HepG2 (cell line): ENCODE measurements around the gene THADA. TPM values are rescaled to one million over a fixed set of nuclear protein-coding genes. Genes with fewer than 3 reads are reported as not detected.

Experiments used
- ATAC-seq: fragments of 200-7000 bp; cut with Tn5 transposase; 3 replicates; pipeline ENCODE4 v1.9.1; 2020; ENCODE audit warnings: mild to moderate bottlenecking, moderate library complexity
- BruUV-seq: library from RNA; stranded (reverse); fragments of 400-500 nt; replicated peaks from 2 replicates; lab custom pipeline; 2021; lab: Mats Ljungman, UMichigan
- CTCF ChIA-PET: fragments of 300-600 bp; formaldehyde crosslinking; extraction: SDS; loops from one replicate; lab custom pipeline; 2021; ENCODE audit warnings: low total read pairs, inconsistent platforms, low intra/inter-chr PET ratio; lab: Yijun Ruan, JAX
- POLR2A ChIA-PET: fragments of 350-600 bp; sonication (Branson Sonifier 250); formaldehyde crosslinking; loops from one replicate; lab custom pipeline; 2020; ENCODE audit warnings: antibody characterized with exemption, inconsistent platforms; lab: Yijun Ruan, JAX
- DNase-seq: peaks from one replicate; pipeline ENCODE4 v3.0.0-alpha.2; 2015; ENCODE audit warnings: low spot score
- FAIRE-seq: peaks from 3 replicates; lab custom pipeline; 2011; peaks lifted over from hg19 to GRCh38; lab: Jason Lieb, UNC
- H2AFZ ChIP-seq: one replicate; pipeline ENCODE4 v1.6.1; 2011; ENCODE audit warnings: low read length, inconsistent platforms
- H3K27ac ChIP-seq: fragments of 300-600 bp; 3 replicates; pipeline ENCODE4 v1.8.0; 2011; ENCODE audit warnings: mixed run types, mild to moderate bottlenecking, mixed read lengths, low read length, inconsistent platforms; ENCODE audit not compliant: insufficient read depth; ENCODE audit errors: extremely low read length
- H3K27me3 ChIP-seq, 2 experiments: fragments of 200-600 bp in 1 of 2; 2 replicates in 1 of 2; 3 replicates in 1 of 2; pipeline versions ENCODE4 v1.6.0 to v1.8.0; 2011; ENCODE audit warnings: low read length in 2 of 2, mild to moderate bottlenecking in 2 of 2, moderate library complexity in 2 of 2, inconsistent platforms in 1 of 2; ENCODE audit not compliant: insufficient read depth in 2 of 2, control insufficient read depth in 1 of 2
- H3K36me3 ChIP-seq, 2 experiments: fragments of 200-600 bp in 1 of 2; replicated peaks in 1 of 2; 2 replicates in 1 of 2; 3 replicates in 1 of 2; pipeline versions ENCODE4 v1.5.1 to v1.8.0; 2011; ENCODE audit warnings: low read length in 2 of 2, inconsistent platforms in 1 of 2; ENCODE audit not compliant: insufficient read depth in 2 of 2, control insufficient read depth in 1 of 2
- H3K4me1 ChIP-seq: 2 replicates; pipeline ENCODE4 v1.5.1; 2012; ENCODE audit warnings: low read length, inconsistent platforms; ENCODE audit not compliant: insufficient read depth
- H3K4me2 ChIP-seq: 2 replicates; pipeline ENCODE4 v1.6.0; 2011; ENCODE audit warnings: low read depth, low read length, inconsistent platforms
- H3K4me3 ChIP-seq, 3 experiments: fragments of 200-600 bp in 1 of 3; sonication (generic), shearing (Covaris generic) in 1 of 3; replicated peaks in 1 of 3; 2 replicates each; pipeline ENCODE4 v1.5.1; 2011 to 2016; ENCODE audit warnings: low read length in 3 of 3, inconsistent platforms in 2 of 3, low read depth in 2 of 3, mild to moderate bottlenecking in 2 of 3, control low read depth in 1 of 3, mixed read lengths in 1 of 3; ENCODE audit not compliant: insufficient read depth in 1 of 3
- H3K79me2 ChIP-seq: one replicate; pipeline ENCODE4 v1.6.1; 2011; ENCODE audit warnings: low read length, inconsistent platforms; ENCODE audit not compliant: insufficient read depth
- H3K9ac ChIP-seq: 2 replicates; pipeline ENCODE4 v1.6.0; 2011; ENCODE audit warnings: mild to moderate bottlenecking, low read depth, low read length, inconsistent platforms; ENCODE audit not compliant: insufficient read depth
- H3K9me3 ChIP-seq: 2 replicates; pipeline ENCODE4 v1.5.1; 2012; ENCODE audit warnings: mild to moderate bottlenecking, low read length
- H4K20me1 ChIP-seq: 2 replicates; pipeline ENCODE4 v1.6.0; 2011; ENCODE audit warnings: inconsistent platforms, mild to moderate bottlenecking, low read length, moderate library complexity; ENCODE audit not compliant: insufficient read depth
- ETV5 ChIP-seq: IDR thresholded peaks from 2 replicates; pipeline ENCODE4 v1.6.1; 2018; ENCODE audit warnings: missing biosample characterization, missing genetic modification reagents, inconsistent platforms, borderline replicate concordance
- ISX ChIP-seq: sonication (generic); formaldehyde crosslinking; conservative IDR thresholded peaks from 2 replicates; pipeline ENCODE4 v1.5.0; 2020; ENCODE audit warnings: missing genetic modification reagents
- TRIM22 ChIP-seq: fragments of 450-650 bp; IDR thresholded peaks from 2 replicates; pipeline ENCODE4 v1.6.1; 2017
- ZNF24 ChIP-seq: fragments of 450-650 bp; IDR thresholded peaks from 2 replicates; pipeline ENCODE4 v1.6.1; 2017; ENCODE audit warnings: antibody characterized with exemption, mild to moderate bottlenecking
- ZNF296 ChIP-seq: sonication (generic); formaldehyde crosslinking; conservative IDR thresholded peaks from 2 replicates; pipeline ENCODE4 v1.5.0; 2020; ENCODE audit warnings: mild to moderate bottlenecking, missing genetic modification reagents
- ZNF407 ChIP-seq: sonication (generic); formaldehyde crosslinking; IDR thresholded peaks from one replicate; pipeline ENCODE4 v1.5.1; 2020; ENCODE audit warnings: mild to moderate bottlenecking, missing genetic modification reagents; ENCODE audit errors: not compliant biosample characterization
- ZNF562 ChIP-seq: sonication (generic); formaldehyde crosslinking; IDR thresholded peaks from 2 replicates; pipeline ENCODE4 v1.8.0; 2022; ENCODE audit warnings: missing genetic modification reagents, borderline replicate concordance
- ZNF720 ChIP-seq: sonication (generic); formaldehyde crosslinking; IDR thresholded peaks from 2 replicates; pipeline ENCODE4 v1.4.0; 2020; ENCODE audit warnings: missing genetic modification reagents
- ZNF891 ChIP-seq: sonication (generic); formaldehyde crosslinking; IDR thresholded peaks from 2 replicates; pipeline ENCODE4 v1.5.0; 2020; ENCODE audit warnings: mild to moderate bottlenecking, missing genetic modification reagents
- WGBS: methylation state at CpG from one replicate; pipeline ENCODE4 v1.1.6; 2017; ENCODE audit warnings: low lambda C conversion rate; 5-methylcytosine and 5-hydroxymethylcytosine counted together
- in situ Hi-C: cut with HindIII; loops from 2 replicates; pipeline ENCODE4 v1.10.0; 2017; ENCODE audit warnings: low pct_unique_long_range_greater_than_20kb; ENCODE audit not compliant: extremely low pct_ligation_motif_present
- intact Hi-C: fragments of 100-400 bp; cut with micrococcal nuclease; formaldehyde crosslinking; loops from one replicate; pipeline ENCODE4 v1.10.0; 2022; ENCODE audit not compliant: unreplicated experiment
- polyA plus RNA-seq, 8 experiments: library from polyadenylated mRNA; depleted of rRNA in 3 of 8; stranded (reverse) in 7 of 8; unstranded in 1 of 8; fragments of >200 nt; fragmentation: Illumina TruSeq in 4 of 8; extraction: Trizol in 4 of 8; gene quantifications; 2 replicates each; pipeline versions ENCODE4 v1.2.1 to v1.2.3, GENCODE V29; 2011 to 2016; ENCODE audit warnings: low read depth in 4 of 8, missing spikeins in 1 of 8, mixed read lengths in 1 of 8; ENCODE audit not compliant: insufficient read depth in 1 of 8
- total RNA-seq, 5 experiments: library from RNA; depleted of rRNA; stranded (reverse); fragments of >200 nt; fragmentation: Illumina TruSeq; extraction: Trizol; gene quantifications; 2 replicates each; pipeline ENCODE4 v1.2.3, GENCODE V29; 2016; ENCODE audit warnings: low read depth in 1 of 5

THADA gene
- total and polyA plus RNA-seq, 2 of the 13 experiments (the other 11 are each of a cell fraction or from before 2014, with no cell fraction given), result 12.7 to 21.7 TPM

- H3K9ac ChIP-seq, result no peak overlapping the region
- no peak for FAIRE-seq
- CTCF ChIA-PET, result no interaction called here
These were observed 392.5 kb downstream of the THADA start for GRCh38 chr2:43203373-43203772.

GRCh38 chr2:43202289-43202688 lies 393.5 kb downstream of the THADA start:
- Histone ChIP-seq H3K27me3 (no peaks in the 10 kb centered on the region), H2AFZ (no peak overlapping the region), H3K9ac (no peak overlapping the region), H3K36me3 (no peaks in the 10 kb centered on the region), H3K4me1 (peaks cover 54% of the 10 kb centered on the region), H3K27ac (no peak overlapping the region), H3K79me2 (no peaks in the 10 kb centered on the region), H4K20me1 (no peaks in the 10 kb centered on the region), H3K4me3 (no peak overlapping the region), H3K9me3 (no peaks in the 10 kb centered on the region), H3K4me2 (no peak overlapping the region)
- DNase-seq (no peak), FAIRE-seq (no peak), ATAC-seq (peak; percentile 3; the same call in 1 of the 3 replicates)
- ChIA-PET CTCF (no interaction called here), POLR2A (interaction anchor here (1.2 to 9.9 kb wide), 4 partner anchors 8 to 24 kb away, joined by 3 to 83 read pairs (median 9); partner anchors contain the start of gene ZFP36L2)
- intact Hi-C loops, result no loop called here
- 77% methylated on average over 2 of the region's 2 CpGs for WGBS
- in situ Hi-C loops, result no loop called here
- no TSS peak for BruUV-seq
- TF ChIP-seq ZNF24, result no peak
- TF ChIP-seq ZNF407 (CRISPR knock-in tag), result no peak
- TF ChIP-seq ZNF296 (CRISPR knock-in tag), result no peak
- no peak for TF ChIP-seq ETV5 (CRISPR knock-in tag)
- no peak for TF ChIP-seq TRIM22

More at GRCh38 chr2:43203373-43203772, 392.5 kb downstream of the THADA start:
- Histone ChIP-seq H3K79me2 (no peaks in the 10 kb centered on the region), H3K9me3 (no peaks in the 10 kb centered on the region), H3K4me2 (no peak overlapping the region), H3K27me3 (no peaks in the 10 kb centered on the region), H3K4me1 (peaks cover 54% of the 10 kb centered on the region), H3K27ac (no peak overlapping the region), H4K20me1 (no peaks in the 10 kb centered on the region), H3K4me3 (no peak overlapping the region), H2AFZ (no peak overlapping the region), H3K36me3 (no peaks in the 10 kb centered on the region)
- no TSS peak for BruUV-seq
- intact Hi-C loops, result no loop called here
- WGBS, result 91% methylated on average over 11 of the region's 11 CpGs
- no peak for TF ChIP-seq ISX
- no peak for TF ChIP-seq ZNF891
- no peak for TF ChIP-seq ZNF562 (CRISPR knock-in tag)
- TF ChIP-seq ZNF720 (CRISPR knock-in tag), result no peak
- ATAC-seq (no peak), DNase-seq (no peak)
- POLR2A ChIA-PET, result interaction anchor here (1.1 to 9.9 kb wide), 6 partner anchors 9 to 23 kb away, joined by 3 to 83 read pairs (median 6); partner anchors contain the start of gene ZFP36L2
- in situ Hi-C loops, result no loop called here
